ENCODE results near the gene NDUFS8.

NDUFS8 gene

DNA sequence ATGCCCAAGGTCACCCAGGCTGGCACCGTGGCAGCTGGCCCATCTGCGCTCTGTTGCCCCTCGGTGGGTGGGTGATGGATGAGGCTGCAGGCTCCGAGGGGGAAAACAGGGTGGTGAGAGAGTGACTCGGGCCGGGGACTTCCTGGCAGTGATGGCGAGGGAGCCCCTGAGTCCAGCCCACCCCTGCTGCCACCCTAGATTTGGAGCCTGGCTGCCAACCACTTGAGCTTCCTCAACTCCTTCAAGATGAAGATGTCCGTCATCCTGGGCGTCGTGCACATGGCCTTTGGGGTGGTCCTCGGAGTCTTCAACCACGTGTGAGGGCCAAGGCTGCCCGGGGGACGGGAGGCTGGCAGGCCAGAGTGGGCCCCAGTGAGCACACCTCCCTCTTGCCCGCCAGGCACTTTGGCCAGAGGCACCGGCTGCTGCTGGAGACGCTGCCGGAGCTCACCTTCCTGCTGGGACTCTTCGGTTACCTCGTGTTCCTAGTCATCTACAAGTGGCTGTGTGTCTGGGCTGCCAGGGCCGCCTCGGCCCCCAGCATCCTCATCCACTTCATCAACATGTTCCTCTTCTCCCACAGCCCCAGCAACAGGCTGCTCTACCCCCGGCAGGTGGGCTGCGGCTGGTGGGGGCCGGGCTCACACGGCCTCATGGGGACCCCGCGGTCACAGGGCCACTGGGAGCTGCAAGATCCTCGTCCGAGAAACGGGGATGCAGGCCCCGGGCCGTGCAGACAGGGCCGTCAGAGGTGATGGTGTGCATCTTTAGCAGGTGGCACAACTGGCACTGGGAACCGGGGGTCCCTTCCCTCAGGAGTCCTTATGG, 18.4 kb downstream of the NDUFS8 start:
- no peak for DNase-seq (ENCODE audit: extremely low read depth in 1 of 2, low read depth in 1 of 2)

- no peak for DNase-seq (ENCODE audit: extremely low read depth in 1 of 2, low read depth in 1 of 2)
Observed at GRCh38 chr11:68049509-68050370, 19.3 kb downstream of the NDUFS8 start.

- DNase-seq (ENCODE audit: extremely low read depth in 1 of 2, low read depth in 1 of 2), result no peak
Observed at GRCh38 chr11:68050371-68050841, 19.9 kb downstream of the NDUFS8 start.

DNA sequence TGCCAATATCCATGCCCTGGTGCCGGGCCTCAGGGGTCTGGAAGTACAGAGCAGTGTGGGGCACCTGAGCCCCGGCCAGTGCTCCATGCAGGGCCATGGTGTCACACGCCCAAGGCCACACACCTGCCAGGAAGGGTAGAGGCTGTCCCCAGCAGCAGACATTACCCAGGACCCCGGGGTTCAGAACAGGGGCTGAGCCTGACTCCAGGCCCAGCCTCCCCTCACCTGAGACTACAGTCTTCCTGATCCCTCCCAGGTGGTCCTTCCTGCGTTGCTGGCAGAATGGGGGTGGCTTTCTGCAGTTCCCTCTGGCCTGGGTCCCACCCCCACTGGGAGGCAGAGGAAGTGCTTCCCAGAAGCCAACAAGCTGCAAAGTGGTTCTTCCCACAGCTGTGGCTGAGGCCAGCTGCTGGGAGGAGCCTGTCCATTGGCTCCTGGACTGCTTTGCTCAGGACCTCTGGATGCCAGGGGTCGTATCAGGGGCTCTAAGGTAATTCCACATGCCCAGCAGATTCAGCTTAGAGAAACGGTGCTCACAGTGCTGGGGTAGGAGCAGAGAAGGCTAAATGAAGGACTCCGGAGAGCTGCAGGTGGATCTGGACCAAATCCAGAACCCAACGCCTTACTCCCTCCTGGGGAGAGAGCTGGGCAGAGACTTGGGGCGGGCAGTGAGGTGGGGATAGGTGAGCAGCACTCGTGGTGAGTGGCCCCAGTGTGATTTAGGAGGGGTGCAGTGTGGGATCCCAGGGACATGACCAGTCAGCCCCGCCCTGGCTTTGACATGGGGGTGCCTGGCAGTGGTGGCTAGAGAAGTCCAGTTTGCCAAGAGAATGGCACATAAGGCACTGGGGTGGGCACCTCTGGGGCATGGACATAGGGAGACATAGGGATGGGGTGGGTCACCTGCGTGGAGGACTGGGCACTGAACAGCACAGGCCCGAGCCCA, 21.0 kb downstream of the NDUFS8 start:
- DNase-seq (ENCODE audit: extremely low read depth in 1 of 2, low read depth in 1 of 2), result no peak

GRCh38 chr11:68052137-68052873, 21.8 kb downstream of the NDUFS8 start:
- DNase-seq (ENCODE audit: extremely low read depth in 1 of 2, low read depth in 1 of 2), result no peak

GRCh38 chr11:68053117-68053516, 22.6 kb downstream of the NDUFS8 start:
- DNase-seq (ENCODE audit: extremely low read depth in 1 of 2, low read depth in 1 of 2), result no peak

GRCh38 chr11:68053981-68054812, 23.7 kb downstream of the NDUFS8 start:
- DNase-seq (ENCODE audit: extremely low read depth in 1 of 2, low read depth in 1 of 2), result no peak

DNA sequence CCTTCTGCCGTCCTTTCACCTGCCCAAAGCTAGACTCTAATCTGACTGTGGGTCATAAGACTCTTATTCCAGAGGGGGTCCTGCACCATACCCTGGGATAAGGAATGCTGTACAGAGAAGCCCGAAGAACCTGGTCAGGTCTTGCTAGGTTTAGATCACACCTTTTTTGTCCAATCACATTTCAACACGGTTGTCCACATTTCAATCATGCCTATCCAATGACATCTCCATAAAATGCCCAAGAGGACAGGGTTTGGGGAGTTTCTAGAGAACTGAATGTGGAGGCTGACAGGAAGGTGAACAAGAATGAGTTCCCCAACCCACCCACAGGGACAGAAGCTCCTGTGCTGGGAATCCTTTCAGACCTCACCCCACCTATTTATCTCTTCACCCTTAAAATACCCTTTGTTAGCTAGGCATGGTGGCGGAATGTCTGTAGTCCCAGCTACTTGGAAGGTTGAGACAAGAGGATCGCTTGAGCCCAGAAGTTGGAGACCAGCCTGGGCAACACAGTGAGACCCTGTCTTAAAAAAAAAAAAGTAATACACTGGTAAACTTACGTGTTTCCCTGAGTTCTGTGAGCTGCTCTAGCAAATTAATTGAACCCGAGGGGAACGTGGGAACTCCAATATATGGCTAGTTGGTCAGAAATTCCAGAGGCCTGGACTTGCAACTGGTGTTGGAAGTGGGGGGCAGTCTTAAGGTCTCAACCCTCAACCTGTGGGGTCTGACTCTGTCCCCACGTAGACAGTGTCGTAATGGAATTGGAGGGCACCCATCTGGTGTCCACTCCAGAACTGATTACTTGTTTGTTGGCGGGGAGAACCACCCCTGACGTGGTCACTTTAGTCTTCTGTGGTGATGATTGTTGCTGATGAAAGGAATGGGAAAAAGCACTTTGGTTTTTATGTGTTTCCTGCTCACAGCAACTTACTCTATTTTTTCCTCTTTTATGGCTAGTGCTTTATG, 26.1 kb downstream of the NDUFS8 start:
- no peak for DNase-seq (ENCODE audit: extremely low read depth in 1 of 2, low read depth in 1 of 2)

GRCh38 chr11:68057807-68058206, 27.3 kb downstream of the NDUFS8 start:
- no peak for DNase-seq (ENCODE audit: extremely low read depth in 1 of 2, low read depth in 1 of 2)

DNA sequence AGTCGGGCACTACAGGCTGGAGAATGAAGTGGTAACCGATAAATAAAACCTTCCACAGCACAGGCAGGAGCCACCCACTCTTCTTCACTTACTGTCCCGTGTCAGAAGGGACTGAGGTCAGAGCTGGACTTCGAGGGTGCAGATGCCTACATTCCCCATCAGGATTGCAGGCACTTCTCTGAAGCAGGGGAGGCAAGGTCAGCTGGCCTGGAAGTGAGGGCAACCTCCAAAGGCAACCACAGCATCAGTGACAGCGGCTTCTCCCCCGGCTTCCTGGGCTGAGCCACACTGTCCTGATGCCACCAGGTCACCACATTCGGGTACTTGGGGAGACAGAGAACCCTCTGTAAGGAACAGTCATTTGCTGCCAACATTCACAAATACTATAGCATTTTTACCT, 31.0 kb downstream of the NDUFS8 start:
- no peak for DNase-seq (ENCODE audit: extremely low read depth in 1 of 2, low read depth in 1 of 2)

DNA sequence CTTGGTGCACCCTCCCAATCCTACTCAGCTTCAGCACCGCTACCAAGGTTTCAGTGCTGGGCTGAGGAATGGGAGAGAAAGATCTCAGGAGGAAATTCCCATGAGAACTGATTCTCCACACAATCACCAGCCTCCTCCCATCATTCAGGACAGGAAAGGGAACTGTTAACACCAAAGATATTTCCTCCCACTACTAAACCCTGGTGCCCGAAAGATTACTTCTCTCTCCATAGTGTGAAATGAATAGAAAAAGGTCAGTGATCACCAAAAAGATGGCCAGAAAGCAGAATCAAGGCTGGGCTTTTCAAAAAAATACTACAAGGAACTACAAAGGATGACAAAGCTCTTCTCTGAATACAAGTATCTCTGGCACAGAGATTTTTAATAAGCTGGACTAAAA, 34.4 kb downstream of the NDUFS8 start:
- no peak for DNase-seq (ENCODE audit: extremely low read depth in 1 of 2, low read depth in 1 of 2)

DNA sequence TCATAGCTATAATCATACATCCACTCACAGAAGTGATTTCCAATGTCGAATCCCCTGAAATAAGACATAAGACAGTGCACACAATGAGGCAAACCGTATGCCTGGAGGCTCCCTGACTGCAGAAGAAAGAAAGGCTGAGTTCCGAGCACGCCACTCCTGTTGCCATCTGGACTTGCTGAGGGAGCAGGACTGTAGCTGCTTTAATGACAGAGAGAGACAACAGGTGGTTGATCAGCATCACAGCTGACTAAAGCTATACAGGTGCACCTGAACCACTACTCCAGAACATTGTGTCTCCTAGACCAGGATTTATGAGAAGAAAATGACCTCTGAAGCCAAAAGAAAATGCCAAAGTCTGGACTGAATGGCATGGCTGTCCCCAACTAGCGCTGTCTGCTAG, 35.4 kb downstream of the NDUFS8 start:
- DNase-seq (ENCODE audit: extremely low read depth in 1 of 2, low read depth in 1 of 2), result no peak

DNA sequence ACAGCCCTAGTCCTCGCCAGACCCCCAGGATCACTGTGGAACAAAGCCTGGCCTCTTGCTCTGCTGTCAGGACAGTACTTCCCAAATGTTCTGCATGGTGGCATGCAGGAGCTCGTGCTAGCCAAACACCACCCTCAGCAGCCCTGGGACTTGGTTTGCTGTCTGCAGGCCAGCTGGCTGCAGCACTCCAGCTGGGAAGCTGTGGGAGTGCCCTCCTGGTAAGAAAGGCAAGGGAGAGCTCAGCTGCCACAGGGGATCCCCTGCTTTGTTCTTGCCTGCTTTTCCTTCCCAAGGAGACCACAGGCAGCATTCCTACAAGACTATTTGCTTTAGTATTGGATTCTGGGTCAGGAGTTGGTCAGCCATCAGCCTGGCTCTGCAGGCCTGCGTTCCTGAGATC, 36.3 kb downstream of the NDUFS8 start:
- no peak for DNase-seq (ENCODE audit: extremely low read depth in 1 of 2, low read depth in 1 of 2)

GRCh38 chr11:68067991-68068390, 37.5 kb downstream of the NDUFS8 start:
- DNase-seq (ENCODE audit: extremely low read depth in 1 of 2, low read depth in 1 of 2), result no peak

GRCh38 chr11:68071281-68072048, 41.0 kb downstream of the NDUFS8 start:
- DNase-seq (ENCODE audit: extremely low read depth in 1 of 2, low read depth in 1 of 2), result no peak

GRCh38 chr11:68074584-68075352, 44.3 kb downstream of the NDUFS8 start:
- no peak for DNase-seq (ENCODE audit: extremely low read depth in 1 of 2, low read depth in 1 of 2)
